Keratinocyte (primary cell): Measurements from ENCODE around the gene GRK1. TPM values are rescaled to one million over a fixed set of nuclear protein-coding genes. Genes with fewer than 3 reads are reported as not detected.

ENCODE experiments used
- DNase-seq: peaks from one replicate; pipeline ENCODE4 v3.0.0-alpha.2; 2011; ENCODE audit warnings: low read depth, missing footprints, low spot score
- FAIRE-seq: peaks from 2 replicates; lab custom pipeline; 2011; peaks lifted over from hg19 to GRCh38; lab: Jason Lieb, UNC
- H2AFZ ChIP-seq: 2 replicates; pipeline ENCODE4 v1.6.0; 2012; ENCODE audit warnings: low read length, control low read depth, inconsistent platforms; ENCODE audit not compliant: control insufficient read depth
- H3K27ac ChIP-seq: 2 replicates; pipeline ENCODE4 v1.5.1; 2011; ENCODE audit warnings: low read length; ENCODE audit not compliant: control insufficient read depth, insufficient read depth
- H3K27me3 ChIP-seq: 3 replicates; pipeline ENCODE4 v1.6.0; 2011; ENCODE audit warnings: low read length; ENCODE audit not compliant: control insufficient read depth, insufficient read depth; ENCODE audit errors: extremely low read depth
- H3K36me3 ChIP-seq, 2 experiments: 2 replicates in 1 of 2; 3 replicates in 1 of 2; pipeline ENCODE4 v1.5.1; 2011; ENCODE audit warnings: low read length in 2 of 2, mild to moderate bottlenecking in 1 of 2; ENCODE audit not compliant: control insufficient read depth in 2 of 2, insufficient read depth in 2 of 2; ENCODE audit errors: extremely low read depth in 1 of 2
- H3K4me1 ChIP-seq: 3 replicates; pipeline ENCODE4 v1.5.1; 2011; ENCODE audit warnings: low read length; ENCODE audit not compliant: control insufficient read depth, insufficient read depth; ENCODE audit errors: extremely low read depth
- H3K4me2 ChIP-seq: 3 replicates; pipeline ENCODE4 v1.6.0; 2011; ENCODE audit warnings: low read depth, low read length; ENCODE audit not compliant: control insufficient read depth, insufficient read depth; ENCODE audit errors: extremely low read depth
- H3K4me3 ChIP-seq, 3 experiments: fragments of 200-600 bp in 1 of 3; sonication (generic) in 1 of 3; 2 replicates in 2 of 3; 3 replicates in 1 of 3; pipeline ENCODE4 v1.5.1; 2011 to 2016; ENCODE audit warnings: low read length in 3 of 3, mild to moderate bottlenecking in 3 of 3, control low read depth in 2 of 3, inconsistent platforms in 1 of 3, low read depth in 1 of 3, mixed read lengths in 1 of 3, mixed run types in 1 of 3, moderate library complexity in 1 of 3; ENCODE audit not compliant: control insufficient read depth in 2 of 3, insufficient read depth in 2 of 3; ENCODE audit errors: extremely low read depth in 1 of 3
- H3K79me2 ChIP-seq: 2 replicates; pipeline ENCODE4 v1.6.0; 2012; ENCODE audit warnings: low read length; ENCODE audit not compliant: control insufficient read depth, insufficient read depth
- H3K9ac ChIP-seq: 3 replicates; pipeline ENCODE4 v1.6.0; 2011; ENCODE audit warnings: low read length; ENCODE audit not compliant: control insufficient read depth, insufficient read depth; ENCODE audit errors: extremely low read depth
- H3K9me1 ChIP-seq: 3 replicates; pipeline ENCODE4 v1.6.0; 2011; ENCODE audit warnings: low read length; ENCODE audit not compliant: control insufficient read depth, insufficient read depth; ENCODE audit errors: extremely low read depth
- H3K9me3 ChIP-seq: 2 replicates; pipeline ENCODE4 v1.5.1; 2012; ENCODE audit warnings: low read depth, low read length; ENCODE audit not compliant: control insufficient read depth
- H4K20me1 ChIP-seq: 3 replicates; pipeline ENCODE4 v1.6.0; 2011; ENCODE audit warnings: low read length; ENCODE audit not compliant: control insufficient read depth, insufficient read depth; ENCODE audit errors: extremely low read depth
- EZH2 ChIP-seq: IDR thresholded peaks from one replicate; pipeline ENCODE4 v1.6.1; 2012; ENCODE audit warnings: inconsistent platforms, mild to moderate bottlenecking, low read length, moderate library complexity
- dilution Hi-C: fragments of 300-500 bp; cut with MboI; formaldehyde crosslinking; loops from one replicate; pipeline ENCODE4 v1.7.0; 2020; ENCODE audit warnings: low sequenced_read_pairs; ENCODE audit not compliant: extremely low pct_ligation_motif_present
- polyA plus RNA-seq, 5 experiments: library from polyadenylated mRNA; depleted of rRNA in 3 of 5; stranded (reverse) in 3 of 5; stranded (forward) in 1 of 5; unstranded in 1 of 5; fragments of >200 nt; gene quantifications; 1 replicate in 1 of 5; 2 replicates in 3 of 5; 3 replicates in 1 of 5; pipeline versions ENCODE4 v1.2.1 to v1.2.3, GENCODE V29; 2011 to 2012; ENCODE audit warnings: missing spikeins in 2 of 5, low read depth in 1 of 5, low replicate concordance in 1 of 5
- TF ChIP-seq, protein P1 (sequence below), 3 experiments: IDR thresholded peaks in 1 of 3; conservative IDR thresholded peaks in 1 of 3; optimal IDR thresholded peaks in 1 of 3; 2 replicates in 2 of 3; 3 replicates in 1 of 3; pipeline versions ENCODE3 to v1.5.1; 2011; ENCODE audit warnings: low read length in 3 of 3, mild to moderate bottlenecking in 3 of 3, moderate library complexity in 2 of 3, control low read depth in 1 of 3, inconsistent platforms in 1 of 3; ENCODE audit not compliant: insufficient read depth in 2 of 3; ENCODE audit errors: extremely low read depth in 1 of 3

Gene GRK1
- polyA plus RNA-seq, 1 donor (not counting 4 experiments of a cell fraction or from before 2014, with no cell fraction given), result not detected

- Histone ChIP-seq H4K20me1 (no peaks in the 10 kb centered on the region), H3K4me3 (no peak overlapping the region), H3K4me2 (no peak overlapping the region), H3K27me3 (no peaks in the 10 kb centered on the region), H3K9ac (no peak overlapping the region), H3K27ac (no peak overlapping the region), H2AFZ (no peak overlapping the region), H3K9me3 (peaks cover 3% of the 10 kb centered on the region), H3K79me2 (no peaks in the 10 kb centered on the region), H3K4me1 (no peaks in the 10 kb centered on the region), H3K36me3 (no peaks in the 10 kb centered on the region), H3K9me1 (no peaks in the 10 kb centered on the region)
- no peak for DNase-seq
- dilution Hi-C loops, result no loop called here
- FAIRE-seq, result no peak
- TF ChIP-seq EZH2, result no peak
- TF ChIP-seq, protein P1, sequence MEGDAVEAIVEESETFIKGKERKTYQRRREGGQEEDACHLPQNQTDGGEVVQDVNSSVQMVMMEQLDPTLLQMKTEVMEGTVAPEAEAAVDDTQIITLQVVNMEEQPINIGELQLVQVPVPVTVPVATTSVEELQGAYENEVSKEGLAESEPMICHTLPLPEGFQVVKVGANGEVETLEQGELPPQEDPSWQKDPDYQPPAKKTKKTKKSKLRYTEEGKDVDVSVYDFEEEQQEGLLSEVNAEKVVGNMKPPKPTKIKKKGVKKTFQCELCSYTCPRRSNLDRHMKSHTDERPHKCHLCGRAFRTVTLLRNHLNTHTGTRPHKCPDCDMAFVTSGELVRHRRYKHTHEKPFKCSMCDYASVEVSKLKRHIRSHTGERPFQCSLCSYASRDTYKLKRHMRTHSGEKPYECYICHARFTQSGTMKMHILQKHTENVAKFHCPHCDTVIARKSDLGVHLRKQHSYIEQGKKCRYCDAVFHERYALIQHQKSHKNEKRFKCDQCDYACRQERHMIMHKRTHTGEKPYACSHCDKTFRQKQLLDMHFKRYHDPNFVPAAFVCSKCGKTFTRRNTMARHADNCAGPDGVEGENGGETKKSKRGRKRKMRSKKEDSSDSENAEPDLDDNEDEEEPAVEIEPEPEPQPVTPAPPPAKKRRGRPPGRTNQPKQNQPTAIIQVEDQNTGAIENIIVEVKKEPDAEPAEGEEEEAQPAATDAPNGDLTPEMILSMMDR (optimal IDR thresholded peaks at IDR 0.05 in 1 of 3, IDR thresholded peaks at IDR 0.05 in 1 of 3, conservative IDR thresholded peaks at IDR 0.05 in 1 of 3; ENCODE audit: extremely low read depth in 1 of 3, insufficient read depth in 2 of 3, low read length in 3 of 3), result no peak
These were observed 5.1 kb downstream of the GRK1 start for GRCh38 chr13:113672002-113672651.

- Histone ChIP-seq H4K20me1 (no peaks in the 10 kb centered on the region), H3K4me2 (no peak overlapping the region), H3K9ac (no peak overlapping the region), H3K27me3 (peaks cover 5% of the 10 kb centered on the region), H3K4me3 (no peak overlapping the region), H3K36me3 (no peaks in the 10 kb centered on the region), H3K27ac (no peak overlapping the region), H3K79me2 (no peaks in the 10 kb centered on the region), H3K9me1 (no peaks in the 10 kb centered on the region), H2AFZ (no peak overlapping the region), H3K9me3 (peaks cover 8% of the 10 kb centered on the region), H3K4me1 (no peaks in the 10 kb centered on the region)
- DNase-seq (no peak), FAIRE-seq (no peak)
- TF ChIP-seq, protein P1 (optimal IDR thresholded peaks at IDR 0.05 in 1 of 3, IDR thresholded peaks at IDR 0.05 in 1 of 3, conservative IDR thresholded peaks at IDR 0.05 in 1 of 3; ENCODE audit: extremely low read depth in 1 of 3, insufficient read depth in 2 of 3, low read length in 3 of 3), result no peak
- TF ChIP-seq EZH2, result no peak
- dilution Hi-C loops, result no loop called here
These were observed 55.9 kb downstream of the GRK1 start for GRCh38 chr13:113722921-113723320.
